HG02763 (cell line): ENCODE measurements around the gene DISC1.
"Not testable (repeated sequence)": the region's sequence is repeated elsewhere in the genome, so short reads cannot be mapped to it uniquely, and the experiment has no call there.

Source experiments
- ATAC-seq: cut with Tn5 transposase; IDR thresholded peaks from one replicate; pipeline ENCODE4 v1.9.1; 2021; ENCODE audit warnings: mild to moderate bottlenecking, moderate library complexity; ENCODE audit not compliant: unreplicated experiment

DISC1 gene

DNA sequence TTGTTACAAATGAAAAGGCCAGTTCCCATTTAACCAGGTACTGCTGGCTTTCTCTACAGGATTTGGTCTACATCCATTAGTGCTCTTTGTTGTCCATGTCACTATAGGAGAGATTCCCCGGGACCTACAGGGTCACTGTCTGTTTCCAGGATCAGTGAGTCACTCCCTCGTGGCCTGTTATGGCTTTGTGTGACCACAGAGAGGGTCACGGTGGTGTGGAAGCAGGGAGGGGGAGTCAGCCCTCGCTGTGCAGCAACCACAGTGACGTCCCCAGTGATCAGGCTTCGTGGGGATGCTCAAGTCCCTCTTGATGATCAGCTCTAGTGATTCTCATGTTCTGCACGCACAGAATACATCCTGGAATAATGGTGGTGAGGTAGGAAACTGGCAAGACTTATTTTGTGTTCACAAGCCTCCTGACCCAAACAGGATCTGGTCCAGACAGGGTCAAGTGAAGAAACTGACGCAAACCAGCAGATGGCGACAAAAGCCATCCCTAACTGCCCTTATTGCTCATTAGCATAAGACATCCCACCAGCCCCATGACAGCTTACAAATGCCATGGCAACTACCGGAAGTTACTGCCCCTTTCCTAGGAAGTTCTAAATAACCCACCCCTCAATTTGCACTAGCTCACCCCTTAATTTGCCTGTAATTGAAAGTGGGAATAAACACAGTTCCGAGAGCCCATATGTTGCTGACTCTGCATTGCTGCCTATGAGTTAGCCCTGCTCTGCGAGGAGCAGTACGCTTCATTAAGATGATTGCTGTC, 98.5 kb downstream of the DISC1 start:
- ATAC-seq = no peak

DNA sequence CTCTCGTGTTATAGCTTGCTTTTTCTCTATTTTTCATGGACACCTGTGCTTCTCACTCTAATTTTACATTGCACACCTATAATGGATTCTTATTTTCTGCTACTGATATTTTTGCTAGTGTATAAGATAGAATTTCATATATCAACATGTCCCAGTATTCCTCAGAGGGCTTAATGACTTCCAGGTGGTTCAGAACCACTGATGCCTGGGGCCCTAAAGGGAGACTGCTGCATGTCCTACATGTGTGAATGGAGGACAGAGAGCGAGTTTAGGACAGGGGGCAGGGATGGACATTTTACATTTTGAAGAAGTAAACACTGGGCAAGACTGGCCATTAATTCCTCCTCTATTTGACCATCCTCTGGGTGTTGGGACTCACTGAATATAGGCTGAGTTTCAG, 100.6 kb downstream of the DISC1 start:
- ATAC-seq = no peak

DNA sequence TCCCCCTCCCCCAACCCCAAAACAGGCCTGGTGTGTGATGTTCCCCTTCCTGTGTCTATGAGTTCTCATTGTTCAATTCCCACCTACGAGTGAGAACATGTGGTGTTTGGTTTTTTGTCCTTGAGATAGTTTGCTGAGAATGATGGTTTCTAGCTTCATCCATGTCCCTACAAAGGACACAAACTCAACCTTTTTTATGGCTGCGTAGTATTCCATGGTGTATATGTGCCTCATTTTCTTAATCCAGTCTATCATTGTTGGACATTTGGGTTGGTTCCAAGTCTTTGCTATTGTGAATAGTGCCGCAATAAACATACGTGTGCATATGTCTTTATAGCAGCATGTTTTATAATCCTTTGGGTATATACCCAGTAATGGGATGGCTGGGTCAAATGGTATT, 102.4 kb downstream of the DISC1 start:
- not testable (repeated sequence) for ATAC-seq

DNA sequence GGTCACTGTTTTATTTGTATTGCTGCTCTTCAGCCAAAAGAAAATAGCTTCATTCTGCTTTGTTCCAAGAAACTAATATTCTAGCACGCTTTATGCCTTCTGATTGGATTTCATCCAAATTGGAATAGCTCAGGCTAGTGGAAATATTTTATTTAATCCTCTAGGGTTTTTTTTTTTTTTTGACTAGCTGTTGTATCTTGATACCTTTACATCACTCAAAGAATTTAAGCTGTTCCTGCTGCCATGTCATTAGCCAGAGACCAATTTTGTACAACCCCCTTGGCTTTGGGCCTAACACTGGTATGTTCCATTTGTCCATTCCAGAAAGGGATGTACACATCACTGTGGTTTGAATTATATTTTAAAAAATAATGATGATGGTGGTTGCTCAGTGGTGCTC, 103.0 kb downstream of the DISC1 start:
- ATAC-seq = no peak

DNA sequence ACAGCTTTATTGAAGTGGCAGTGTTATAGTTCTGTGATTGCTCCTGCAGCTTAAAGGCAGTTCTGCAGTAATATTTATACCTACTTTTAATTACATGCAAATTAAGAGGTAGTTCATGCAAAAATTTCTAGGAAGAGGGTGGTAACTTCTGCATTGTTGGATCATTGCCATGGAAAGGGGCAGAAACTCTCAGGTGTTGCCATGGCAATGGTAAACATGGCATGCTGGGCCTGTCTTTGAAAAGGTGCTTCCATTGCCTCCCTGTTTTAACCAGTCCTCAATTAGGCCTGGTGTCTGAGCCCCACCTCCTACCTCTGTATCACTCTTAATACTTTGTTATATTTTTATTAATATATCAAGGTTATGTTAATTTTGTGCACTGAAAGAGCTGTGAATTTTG, 104.7 kb downstream of the DISC1 start:
- ATAC-seq = no peak

DNA sequence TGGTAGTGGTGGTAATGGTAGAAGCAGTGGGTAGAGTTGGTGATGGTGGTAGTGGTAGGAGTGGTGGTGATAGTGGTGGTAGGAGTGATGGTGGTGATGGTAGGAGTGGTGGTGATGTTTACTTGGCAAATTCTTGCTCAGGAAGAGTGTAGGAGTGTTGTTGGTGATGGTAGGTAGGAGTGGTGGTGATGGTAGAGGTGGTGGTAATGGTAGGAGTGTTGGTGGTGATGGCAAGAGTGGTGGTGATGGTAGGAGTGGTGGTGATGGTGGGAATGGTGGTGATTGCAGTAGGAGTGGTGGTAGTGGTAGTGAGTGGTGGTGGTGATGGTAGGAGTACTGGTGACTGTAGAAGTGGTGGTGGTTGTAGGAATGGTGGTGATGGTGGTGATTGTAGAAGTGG, 106.5 kb downstream of the DISC1 start:
- ATAC-seq = no peak

DNA sequence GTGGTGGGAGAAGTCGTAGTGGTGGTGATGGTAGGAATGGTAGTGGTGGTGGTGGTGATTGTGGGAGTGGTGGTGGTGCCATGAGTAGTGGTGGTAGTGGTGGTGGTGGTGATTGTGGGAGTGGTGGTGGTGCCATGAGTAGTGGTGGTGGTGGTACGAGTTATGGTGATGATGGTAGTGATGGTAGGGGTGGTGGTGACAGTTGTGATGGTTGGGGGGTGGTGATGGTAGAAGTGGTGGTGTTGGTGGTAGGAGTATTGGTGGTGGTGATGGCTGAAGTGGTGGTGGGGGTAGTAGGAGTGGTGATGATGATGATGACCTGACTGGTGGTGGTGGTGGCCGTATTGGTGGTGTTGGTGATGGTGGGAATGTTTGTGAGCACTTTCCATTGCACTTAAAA, 107.1 kb downstream of the DISC1 start:
- ATAC-seq = no peak

DNA sequence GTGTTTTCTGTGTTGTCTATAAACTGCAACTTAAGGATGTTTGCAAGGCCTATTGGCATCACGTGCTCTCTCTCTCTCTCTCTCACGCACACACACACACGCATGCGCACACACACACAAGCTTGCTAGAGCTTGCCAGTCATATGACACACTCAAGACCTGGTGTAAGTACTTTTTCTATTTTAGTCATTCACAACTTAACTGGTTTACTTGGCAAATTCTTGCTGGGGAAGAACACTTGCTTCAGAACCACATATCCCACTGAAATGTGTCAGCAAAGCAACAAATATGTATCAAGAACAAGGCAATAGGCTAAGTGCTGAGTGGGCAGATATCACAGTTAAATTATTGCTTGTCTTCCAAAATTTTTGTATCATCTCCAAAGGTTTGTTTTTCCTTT, 107.8 kb downstream of the DISC1 start:
- no peak for ATAC-seq

DNA sequence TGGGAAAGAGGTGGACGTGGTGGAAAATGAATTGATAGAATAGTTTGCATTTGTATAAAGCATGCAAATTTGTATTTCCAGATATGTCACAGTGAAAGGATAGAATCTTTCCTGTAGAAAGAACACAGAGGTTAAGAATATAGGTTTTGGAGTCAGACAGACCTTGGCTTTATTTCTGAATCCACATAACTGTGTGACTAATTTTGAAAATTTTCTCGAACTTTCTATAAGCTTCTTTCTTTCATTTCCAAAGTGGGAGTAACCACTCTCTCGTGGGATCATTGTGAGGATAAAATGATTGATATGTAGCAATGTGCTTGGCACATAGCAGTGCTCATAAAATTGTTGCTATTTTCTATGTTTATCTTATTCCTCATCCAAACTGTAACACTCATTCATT, 108.8 kb downstream of the DISC1 start:
- no peak for ATAC-seq

DNA sequence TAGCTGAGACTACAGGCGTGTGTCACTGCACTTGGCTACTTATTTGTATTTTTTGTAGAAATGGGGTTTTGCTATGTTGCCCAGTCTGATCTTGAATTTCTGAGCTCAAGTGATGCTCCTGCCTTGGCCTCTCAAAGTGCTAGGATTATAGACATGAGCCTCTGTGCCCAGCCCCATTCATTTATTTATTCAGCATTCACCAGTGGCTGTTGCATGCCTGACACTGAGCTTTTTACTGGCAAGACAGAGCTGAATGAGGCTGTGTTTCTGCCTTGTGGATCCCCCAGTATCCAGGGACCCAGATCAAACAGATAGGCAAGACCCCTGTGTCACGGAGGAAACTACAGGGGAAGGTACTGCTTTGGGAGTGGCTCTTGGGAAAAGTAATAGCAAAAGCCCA, 109.4 kb downstream of the DISC1 start:
- no peak for ATAC-seq

DNA sequence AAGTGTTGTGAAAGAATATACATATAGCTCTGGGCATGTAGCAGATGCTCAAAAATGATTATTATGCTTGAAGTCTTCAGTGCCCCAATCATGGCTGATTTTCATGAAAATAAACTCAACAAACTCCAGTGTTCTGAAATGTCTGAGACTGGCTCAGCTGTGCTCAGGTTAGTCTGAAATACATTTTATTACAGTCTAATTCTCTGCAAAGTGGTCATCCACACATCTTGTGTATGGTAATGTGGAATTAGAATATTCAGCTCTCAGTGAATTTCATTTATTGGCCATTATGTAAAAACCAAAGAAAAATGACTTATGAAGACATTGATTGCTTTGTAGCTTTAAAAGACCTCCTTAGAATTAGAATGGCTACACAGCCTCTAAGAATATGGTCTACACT, 109.9 kb downstream of the DISC1 start:
- no peak for ATAC-seq

DNA sequence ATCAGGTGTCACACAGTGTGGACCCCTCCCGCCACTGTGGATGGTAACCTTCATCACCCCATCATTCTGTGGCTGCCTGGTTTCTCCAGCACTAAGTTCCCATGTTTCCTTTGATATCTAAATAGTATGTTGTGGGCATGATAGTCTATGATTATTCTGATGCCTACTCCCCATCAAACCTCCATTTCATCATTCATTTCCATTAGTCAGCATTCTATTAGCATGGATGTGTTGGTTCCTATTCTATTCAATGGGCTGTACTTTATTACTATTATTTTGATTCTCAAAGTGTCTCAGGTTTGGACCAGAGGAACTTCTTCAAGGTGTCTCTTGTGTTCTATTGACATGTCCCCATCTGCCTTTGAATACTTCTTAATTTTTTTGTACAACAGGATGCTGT, 112.0 kb downstream of the DISC1 start:
- no peak for ATAC-seq

DNA sequence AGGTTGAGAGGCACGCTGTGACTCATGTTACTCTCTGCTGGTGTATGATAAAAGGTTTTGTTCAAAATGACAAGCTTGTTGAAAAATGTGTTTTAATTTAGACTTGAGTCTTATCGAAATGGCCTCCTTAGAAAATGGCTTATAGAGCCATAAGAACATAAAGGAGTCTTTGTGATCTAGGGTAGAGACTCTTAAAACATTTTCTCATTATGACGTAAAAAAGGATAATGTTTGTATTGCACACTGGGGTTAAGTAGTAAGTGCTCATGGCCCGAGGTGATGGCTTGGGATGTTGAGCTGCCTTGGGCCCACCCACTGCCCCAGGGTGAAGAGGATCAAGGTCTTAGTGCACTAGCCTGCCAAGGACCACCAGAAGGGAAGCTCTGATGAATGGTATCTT, 117.4 kb downstream of the DISC1 start:
- no peak for ATAC-seq

DNA sequence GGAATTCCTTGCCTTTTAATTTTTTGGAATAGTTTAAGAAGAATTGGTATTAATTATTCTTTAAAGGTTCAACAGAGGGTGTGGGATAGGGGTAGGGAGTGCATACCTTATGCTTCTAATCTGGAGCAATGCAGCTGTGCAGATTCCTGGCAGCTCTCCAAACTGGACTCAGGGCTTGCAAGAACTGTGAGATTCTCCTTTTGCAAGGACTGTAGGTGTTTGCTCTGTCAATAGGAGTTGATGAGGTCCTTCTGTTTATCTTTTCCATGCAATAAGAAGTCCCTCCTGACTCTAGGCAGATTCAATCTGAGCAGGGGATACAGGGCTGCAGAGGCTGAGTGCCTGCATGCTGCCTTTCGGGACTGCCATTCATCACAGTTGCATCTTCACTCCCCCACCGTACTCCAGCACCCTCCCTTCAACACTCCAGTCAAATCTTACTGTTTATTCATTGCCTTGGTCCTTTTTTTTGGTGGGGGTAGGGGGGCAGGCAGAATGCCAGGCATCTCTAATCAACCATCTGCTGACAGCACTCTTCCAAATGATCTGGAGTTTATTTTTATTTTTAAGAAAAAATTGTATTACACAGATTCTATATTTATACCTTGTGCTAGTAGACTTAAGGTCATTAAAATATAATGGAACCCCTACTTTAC, 122.3 kb downstream of the DISC1 start:
- ATAC-seq = no peak

DNA sequence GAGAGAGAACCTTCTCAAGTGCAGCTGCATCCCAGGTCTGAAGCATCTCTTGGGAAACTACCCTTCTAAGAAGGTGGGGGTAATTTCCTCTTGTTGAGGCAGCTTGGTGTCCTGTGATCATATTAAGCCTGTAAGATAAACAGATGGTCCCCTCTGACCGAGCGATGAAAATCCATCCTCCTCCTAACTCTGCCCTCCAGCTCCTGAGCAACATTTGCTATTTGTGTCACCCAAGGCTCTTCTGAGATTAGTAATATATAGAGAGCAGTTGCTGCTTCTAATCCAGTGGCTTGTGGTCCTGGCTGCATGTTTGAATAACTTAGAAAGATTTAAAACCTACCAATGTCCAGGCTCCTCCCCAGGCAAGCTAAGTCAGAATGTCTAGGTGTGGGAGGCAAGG, 123.7 kb downstream of the DISC1 start:
- ATAC-seq = no peak

DNA sequence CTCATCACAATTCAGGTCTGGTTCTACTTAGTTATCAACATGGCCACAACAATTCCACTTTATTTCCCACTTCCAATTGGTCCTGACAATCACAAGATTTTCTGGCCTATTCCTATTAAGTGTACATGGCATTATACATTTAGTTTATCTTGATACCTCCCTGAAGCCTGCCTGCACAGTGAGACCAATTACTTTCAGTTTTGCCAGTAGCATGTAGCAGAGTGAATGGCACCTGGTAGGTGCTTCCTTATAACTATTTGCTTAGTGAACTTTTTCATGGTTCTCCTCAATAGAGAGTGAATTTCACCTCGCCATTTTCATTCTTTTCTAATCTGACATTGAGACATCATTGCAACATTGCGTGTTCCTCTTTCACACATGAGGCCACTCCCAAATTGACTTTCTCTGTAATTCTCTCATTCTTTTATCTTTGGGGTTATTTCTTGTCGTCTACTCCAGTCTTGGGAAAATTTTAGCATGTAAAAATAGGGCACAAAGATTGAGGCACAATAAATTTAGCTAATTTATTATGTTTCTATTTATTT, 124.3 kb downstream of the DISC1 start:
- ATAC-seq = no peak

DNA sequence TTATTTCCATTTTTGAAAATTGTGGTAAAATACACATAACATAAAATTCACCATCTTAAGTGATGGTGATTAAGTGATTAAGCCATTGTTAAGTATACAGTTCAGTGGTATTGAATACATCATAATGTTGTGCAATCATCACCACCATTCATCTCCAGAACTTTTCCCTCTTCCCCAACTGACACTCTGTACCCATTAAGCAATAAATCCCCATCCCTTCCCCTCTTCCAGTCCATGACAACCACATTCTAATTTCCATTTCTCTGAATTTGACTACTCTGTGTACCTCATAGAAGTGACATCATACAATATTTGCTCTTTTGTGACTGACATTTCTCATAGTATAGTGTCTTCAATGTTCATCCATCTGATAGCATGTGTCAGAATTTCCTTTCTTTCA, 124.8 kb downstream of the DISC1 start:
- ATAC-seq = no peak

DNA sequence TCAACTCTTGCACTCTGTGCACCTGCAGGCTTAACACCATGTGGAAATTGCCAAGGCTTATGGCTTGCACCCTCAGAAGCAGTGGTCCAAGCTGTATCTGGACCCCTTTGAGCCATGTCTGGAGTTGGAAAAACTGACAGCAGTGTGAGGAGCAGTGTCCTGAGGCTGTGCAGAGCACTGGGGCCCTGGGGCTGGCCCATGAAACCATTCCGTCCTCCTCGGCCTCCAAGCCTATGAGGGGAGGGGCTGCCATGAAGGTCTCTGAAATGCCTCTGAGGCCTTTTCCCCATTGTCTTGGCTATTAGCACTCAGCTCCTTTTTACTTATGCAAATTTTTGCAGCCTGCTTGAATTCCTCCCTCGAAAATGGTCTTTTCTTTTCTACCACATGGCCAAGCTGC, 126.7 kb downstream of the DISC1 start:
- ATAC-seq = no peak

DNA sequence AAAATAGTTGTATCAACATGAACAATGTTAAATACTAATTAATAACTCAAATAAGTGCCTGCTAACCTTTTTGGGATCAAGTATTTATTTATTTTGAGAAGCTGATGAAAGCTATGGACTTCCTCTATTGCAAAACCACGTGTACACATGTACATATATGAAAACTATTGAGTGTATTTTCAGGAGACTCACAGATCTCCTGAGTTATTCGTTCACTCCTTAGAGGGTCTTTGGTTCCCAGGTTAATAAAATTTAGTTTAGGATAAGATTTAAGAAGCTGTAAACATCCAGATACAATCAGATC, 130.5 kb downstream of the DISC1 start:
- ATAC-seq = peak; percentile 22

DNA sequence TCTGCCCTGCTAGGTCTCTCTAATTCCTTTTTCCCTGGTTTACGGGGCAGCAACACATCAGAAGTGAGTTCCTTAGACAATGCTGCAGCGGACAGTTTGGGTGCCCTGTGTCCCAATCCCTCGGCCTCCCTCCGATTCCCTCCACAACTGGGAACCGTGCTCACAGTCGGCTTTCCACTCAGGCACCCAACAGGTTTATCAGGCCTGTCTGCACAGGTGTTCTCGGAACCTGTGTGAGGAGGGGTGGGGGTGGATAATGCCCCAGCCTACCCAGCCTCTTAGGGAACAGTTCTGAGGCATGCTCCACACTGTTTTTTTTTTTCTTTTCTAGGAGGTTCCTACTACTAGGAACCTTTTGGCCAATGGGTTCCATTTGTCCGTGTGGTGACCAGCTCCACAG, 131.2 kb downstream of the DISC1 start:
- no peak for ATAC-seq

DNA sequence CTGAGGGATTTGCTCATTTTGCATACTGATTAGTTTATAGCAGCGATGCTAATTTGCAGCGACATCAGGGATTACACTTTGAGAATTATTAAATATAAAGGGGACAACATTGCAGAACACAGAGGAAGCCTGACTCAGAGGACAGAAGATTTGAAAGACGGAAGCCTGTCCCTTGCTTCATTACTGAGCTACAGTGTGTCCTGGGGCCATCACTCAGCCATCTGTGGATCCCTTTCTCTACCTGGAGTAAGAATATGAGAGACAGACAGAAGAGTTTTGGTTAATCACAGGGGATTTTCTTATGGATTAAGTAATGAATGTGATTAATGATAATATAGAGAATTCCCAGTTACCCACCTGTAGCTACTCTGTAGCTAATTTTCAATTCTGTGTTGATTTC, 134.7 kb downstream of the DISC1 start:
- ATAC-seq = no peak

DNA sequence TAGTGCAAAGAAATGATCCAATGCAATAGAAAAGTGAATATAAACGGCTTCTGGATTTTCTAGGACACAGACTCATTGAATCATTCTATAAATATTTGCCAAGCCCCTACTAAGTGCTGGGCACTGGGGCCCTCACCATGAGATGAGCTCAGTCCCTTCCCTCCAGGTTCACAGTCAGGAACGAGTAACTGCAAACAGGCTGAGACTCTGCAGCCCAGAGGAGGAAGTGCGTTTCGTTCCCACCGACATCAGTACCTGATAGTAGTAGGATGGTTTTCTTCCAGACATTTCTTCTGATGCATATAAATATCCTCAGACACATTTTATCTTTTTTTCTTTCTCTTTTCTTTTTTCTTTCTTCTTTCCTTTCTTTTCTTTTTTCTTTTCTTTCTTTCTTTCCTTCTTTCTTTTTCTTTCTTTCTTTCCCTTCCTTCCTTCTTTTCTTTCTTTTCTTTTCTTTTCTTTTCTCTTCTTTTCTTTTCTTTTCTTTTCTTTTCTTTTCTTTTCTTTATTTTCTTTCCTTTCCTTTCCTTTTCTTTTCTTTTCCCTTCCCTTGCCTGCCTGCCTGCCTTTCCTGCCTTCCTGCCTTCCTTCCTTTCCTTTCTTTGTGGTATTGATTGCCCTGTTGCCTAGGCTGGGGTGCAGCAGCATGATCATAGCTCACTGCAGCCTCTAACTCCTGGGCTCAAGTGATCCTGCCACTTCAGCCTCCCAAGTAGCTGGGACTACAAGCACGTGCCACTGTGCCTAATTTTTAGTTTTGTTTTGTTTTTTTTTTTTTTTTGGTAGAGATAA, 135.4 kb downstream of the DISC1 start:
- no peak for ATAC-seq
